NCI-H748 treated with DMSO at 0.1 percent for 48 hours (cell line): ENCODE measurements around the gene ZCCHC14.

Experiments used
- DNase-seq: peaks from one replicate; lab custom pipeline; 2025; lab: John Stamatoyannopoulos, UW

ZCCHC14 gene

GRCh38 chr16:87457061-87457611, 35.7 kb downstream of the ZCCHC14 start:
- DNase-seq: no peak

GRCh38 chr16:87454391-87454790, 38.4 kb downstream of the ZCCHC14 start:
- DNase-seq: no peak

GRCh38 chr16:87453326-87453725, 39.5 kb downstream of the ZCCHC14 start:
- no peak for DNase-seq

GRCh38 chr16:87451563-87452210, 41.1 kb downstream of the ZCCHC14 start:
- no peak for DNase-seq

GRCh38 chr16:87448866-87449265, 44.0 kb downstream of the ZCCHC14 start:
- DNase-seq: no peak

GRCh38 chr16:87447323-87447722, 45.5 kb downstream of the ZCCHC14 start:
- DNase-seq: no peak

- DNase-seq: no peak
These were observed 46.3 kb downstream of the ZCCHC14 start for GRCh38 chr16:87446479-87446878.

- no peak for DNase-seq
These were observed 47.3 kb downstream of the ZCCHC14 start for GRCh38 chr16:87445486-87445885.

GRCh38 chr16:87443964-87444363, 48.9 kb downstream of the ZCCHC14 start:
- no peak for DNase-seq

- DNase-seq: no peak
These were observed 49.8 kb downstream of the ZCCHC14 start for GRCh38 chr16:87443016-87443415.

- no peak for DNase-seq
These were observed 50.2 kb downstream of the ZCCHC14 start for GRCh38 chr16:87442581-87442966.

- DNase-seq: no peak
These were observed 50.8 kb downstream of the ZCCHC14 start for GRCh38 chr16:87441886-87442580.

GRCh38 chr16:87439926-87440325, 52.9 kb downstream of the ZCCHC14 start:
- DNase-seq: no peak

- DNase-seq: no peak
These were observed 54.2 kb downstream of the ZCCHC14 start for GRCh38 chr16:87438611-87438985.

- no peak for DNase-seq
These were observed 54.8 kb downstream of the ZCCHC14 start for GRCh38 chr16:87437911-87438610.

GRCh38 chr16:87437327-87437726, 55.5 kb downstream of the ZCCHC14 start:
- no peak for DNase-seq

GRCh38 chr16:87436225-87437172, 56.3 kb downstream of the ZCCHC14 start:
- no peak for DNase-seq

GRCh38 chr16:87435372-87436224, 57.2 kb downstream of the ZCCHC14 start:
- DNase-seq: no peak

- no peak for DNase-seq
These were observed 58.6 kb downstream of the ZCCHC14 start for GRCh38 chr16:87434146-87434667.

- DNase-seq: no peak
These were observed 60.4 kb downstream of the ZCCHC14 start for GRCh38 chr16:87432330-87432915.
